GM21390 (cell line): ENCODE measurements around the gene ARHGEF19.
A peak's percentile ranks its signal among the peaks of the same experiment; 100 is the strongest.
"Not testable (repeated sequence)": the region's sequence is repeated elsewhere in the genome, so short reads cannot be mapped to it uniquely, and the experiment has no call there.

ENCODE experiments used
- ATAC-seq: cut with Tn5 transposase; IDR thresholded peaks from one replicate; pipeline ENCODE4 v1.9.1; 2021; ENCODE audit not compliant: unreplicated experiment

The ARHGEF19 gene

DNA sequence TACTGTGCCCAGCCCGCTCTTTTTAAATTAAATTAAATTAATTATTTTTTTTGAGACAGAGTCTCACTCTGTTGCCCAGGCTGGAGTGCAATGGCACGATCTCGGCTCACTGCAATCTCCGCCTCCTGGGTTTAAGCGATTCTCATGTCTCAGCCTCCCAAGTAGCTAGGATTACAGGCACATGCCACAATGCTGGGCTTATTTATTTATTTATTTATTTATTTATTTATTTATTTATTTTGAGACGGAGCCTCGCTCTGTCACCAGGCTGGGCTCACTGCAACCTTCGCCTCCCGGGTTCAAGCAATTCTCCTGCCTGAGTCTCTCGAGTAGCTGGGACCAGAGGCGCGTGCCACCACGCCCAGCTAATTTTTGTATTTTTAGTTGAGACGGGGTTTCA lies 10.3 kb upstream of the ARHGEF19 start:
- ATAC-seq, result not testable (repeated sequence)

DNA sequence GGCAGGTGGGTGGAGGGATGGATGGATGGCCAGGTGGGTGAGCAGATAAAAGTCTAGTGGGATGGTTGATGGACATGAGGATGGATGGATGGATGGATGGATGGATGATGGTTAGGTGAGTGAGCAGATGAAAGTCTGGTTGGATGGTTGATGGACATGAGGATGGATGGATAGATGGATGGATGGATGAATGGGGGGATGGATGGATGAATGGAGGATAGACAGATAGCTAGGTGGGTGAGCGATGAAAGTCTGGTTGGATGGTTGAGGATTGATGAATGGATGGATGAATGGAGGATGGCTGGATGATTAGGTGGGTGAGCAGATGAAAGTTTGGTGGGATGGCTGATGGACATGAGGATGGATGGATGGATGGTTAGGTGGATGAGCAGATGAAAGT lies 9.0 kb upstream of the ARHGEF19 start:
- no peak for ATAC-seq

DNA sequence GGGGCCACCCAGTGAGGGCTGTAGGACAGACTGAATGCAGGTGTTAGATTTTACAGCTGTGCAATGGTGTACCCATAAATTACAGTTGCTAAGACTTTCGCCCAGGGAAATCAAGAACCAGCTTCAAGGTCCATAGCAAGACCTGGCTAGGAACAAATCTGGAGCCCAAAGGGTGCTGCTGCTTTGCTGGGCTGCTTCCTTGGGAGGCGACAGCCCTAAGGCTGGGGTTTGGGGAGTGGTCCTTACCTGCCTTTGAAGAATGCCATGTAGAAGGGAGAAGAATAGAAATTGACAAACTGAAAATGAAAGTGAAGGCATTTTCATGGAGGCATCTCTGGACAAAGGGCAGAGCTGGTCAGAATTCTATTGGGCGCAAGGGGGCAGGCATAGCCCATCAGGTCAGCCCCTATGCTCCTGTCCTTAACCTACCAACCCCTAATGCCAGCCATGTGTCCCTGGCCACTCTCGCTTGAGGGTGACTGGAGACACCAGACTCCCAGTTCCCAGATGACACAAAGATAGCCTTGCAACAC lies 7.6 kb upstream of the ARHGEF19 start:
- no peak for ATAC-seq

GRCh38 chr1:16218674-16219071 lies 6.2 kb upstream of the ARHGEF19 start:
- ATAC-seq, result no peak

DNA sequence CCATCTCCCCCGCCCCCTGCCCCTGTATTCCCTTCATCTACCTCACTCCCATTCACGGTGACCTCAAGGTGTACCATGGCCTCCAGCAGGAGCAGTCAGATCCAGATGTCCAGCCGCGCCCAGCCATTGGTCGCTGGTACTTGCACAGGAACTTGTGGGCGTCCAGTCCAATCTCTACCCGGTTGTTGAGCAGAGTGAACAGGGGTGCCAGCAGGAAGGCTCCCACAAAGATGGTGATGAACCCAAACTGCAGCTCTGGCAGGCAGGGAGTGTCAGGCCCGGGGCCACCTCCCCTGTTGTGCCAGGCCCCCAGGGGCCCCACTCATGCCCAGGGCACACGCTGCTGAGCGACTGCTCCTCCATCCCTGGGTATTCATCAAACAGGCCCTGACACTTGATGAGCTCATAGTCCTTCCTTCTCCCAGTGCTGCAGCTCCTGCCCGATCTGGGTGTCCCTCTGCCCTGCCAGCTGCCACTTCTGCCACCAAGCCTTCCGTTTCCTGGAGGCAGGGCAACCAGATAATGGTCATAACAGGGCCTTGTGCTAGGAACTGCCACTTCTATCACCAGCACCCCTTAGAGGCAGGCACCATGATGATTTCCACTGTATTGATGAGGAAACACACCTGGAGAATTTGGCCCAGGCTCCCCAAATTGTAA lies 5.7 kb upstream of the ARHGEF19 start:
- no peak for ATAC-seq

GRCh38 chr1:16217061-16217785 lies 4.8 kb upstream of the ARHGEF19 start:
- peak; percentile 87 for ATAC-seq

DNA sequence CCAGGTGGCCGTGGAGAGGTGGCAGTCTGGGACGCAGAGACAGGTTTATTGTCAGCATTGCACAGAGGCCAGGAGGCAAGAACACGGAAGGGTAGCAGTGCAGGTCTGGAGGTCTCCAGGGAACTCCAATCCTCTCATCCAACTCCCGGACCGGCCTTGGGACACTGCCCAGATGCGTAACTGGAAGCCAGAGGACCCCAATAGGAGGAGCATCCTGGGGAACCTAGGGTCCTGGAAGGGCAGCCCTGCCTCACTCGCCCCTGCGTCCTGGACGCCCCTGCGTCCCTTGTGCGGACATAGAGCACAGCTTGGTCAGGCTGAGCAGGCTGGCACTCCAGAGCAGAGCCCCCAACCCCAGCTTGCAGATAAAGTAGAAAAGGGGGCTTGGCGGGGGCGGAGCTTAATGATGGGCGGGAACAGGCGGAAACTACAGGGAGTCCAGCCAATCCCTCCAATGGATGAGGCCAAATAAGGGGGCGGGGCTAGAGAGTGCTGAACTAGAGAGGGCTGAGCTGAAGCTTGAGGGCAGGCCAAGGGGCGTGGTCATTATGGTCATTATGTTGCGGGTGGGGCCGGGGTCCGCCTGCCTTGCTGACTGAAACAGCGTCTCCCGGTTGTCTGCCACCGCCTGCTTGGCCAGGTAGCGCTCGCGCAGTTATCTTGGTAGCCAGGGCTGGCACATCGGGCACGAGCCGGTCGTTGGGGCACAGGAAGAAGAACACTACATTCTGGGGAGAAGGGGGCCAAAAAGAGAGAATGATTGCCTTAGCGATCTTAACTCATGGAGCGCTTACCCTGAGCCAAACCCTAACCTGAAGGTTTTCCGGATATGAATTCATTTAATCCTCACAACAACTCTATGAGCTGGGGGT lies 3.7 kb upstream of the ARHGEF19 start:
- no peak for ATAC-seq

GRCh38 chr1:16215240-16215639 lies 2.8 kb upstream of the ARHGEF19 start:
- not testable (repeated sequence) for ATAC-seq

DNA sequence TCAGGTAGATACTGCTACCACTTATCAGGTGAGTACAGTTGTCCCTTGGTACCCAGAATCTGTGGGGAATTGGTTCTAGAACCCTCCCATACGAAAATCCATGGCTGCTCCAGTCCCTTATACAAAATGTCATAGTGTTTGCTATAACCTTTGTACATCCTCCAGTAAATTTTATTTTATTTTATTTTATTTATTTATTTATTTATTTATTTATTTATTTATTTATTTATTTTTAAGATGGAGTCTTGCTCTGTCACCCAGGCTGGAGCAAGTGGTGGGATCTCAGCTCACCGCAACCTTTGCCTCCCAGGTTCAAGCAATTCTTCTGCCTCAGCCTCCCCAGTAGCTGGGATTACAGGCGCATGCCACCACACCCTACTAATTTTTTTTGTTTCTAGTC lies 1.1 kb upstream of the ARHGEF19 start:
- not testable (repeated sequence) for ATAC-seq

GRCh38 chr1:16213013-16213412 lies 561 bp upstream of the ARHGEF19 start:
- no peak for ATAC-seq

GRCh38 chr1:16211824-16212223 lies 628 bp downstream of the ARHGEF19 start:
- ATAC-seq, result no peak

DNA sequence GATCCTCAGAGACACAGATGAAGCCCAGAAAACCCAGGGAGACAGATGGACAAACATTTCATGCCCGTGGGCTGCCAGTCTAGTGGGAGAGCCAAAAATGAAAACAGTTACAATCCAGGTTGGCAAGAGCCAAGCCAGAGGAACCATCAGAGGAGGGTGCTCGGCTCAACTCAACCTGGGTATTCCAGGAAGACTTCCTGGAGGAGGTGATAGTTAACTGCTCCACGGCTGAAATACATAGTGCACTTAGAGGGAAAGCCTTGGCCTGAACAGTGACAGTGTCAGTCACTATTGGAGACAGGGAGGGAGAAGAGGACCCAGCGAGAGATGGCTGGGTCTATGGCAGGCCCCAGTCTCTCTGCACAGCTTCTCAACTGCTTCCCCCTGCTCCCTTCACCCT lies 1.9 kb downstream of the ARHGEF19 start:
- no peak for ATAC-seq

GRCh38 chr1:16209847-16210407 lies 2.5 kb downstream of the ARHGEF19 start:
- no peak for ATAC-seq

DNA sequence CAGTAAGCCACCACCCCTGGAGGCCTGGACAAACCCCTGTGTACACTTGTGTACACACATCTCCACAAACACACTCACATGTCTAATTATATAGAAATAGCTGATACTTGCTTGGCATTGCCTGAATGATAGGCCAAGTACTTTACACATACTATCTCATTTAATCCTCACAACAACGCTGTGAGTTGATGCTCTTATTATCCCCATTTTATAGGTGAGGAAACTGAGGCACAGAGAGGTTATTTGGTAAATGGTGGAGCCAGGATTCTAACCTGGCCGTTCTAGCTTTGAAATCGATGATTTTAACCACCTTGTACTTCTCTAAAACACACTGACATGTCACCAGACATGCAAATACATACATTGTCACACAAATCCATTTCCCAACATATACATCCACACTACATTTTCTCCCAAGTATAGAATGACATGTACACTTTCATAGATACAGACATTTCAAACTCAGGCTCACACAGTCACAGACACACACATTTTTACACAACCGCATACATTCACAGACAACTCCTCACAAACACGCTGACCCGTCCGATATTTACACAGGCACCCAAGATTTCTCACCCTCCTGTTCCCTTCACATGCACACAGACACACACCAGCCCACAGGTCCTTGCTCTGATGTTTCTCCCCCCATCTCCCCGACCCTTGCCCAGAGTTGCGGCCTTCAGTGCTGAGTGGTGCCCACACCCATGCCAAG lies 3.2 kb downstream of the ARHGEF19 start:
- no peak for ATAC-seq

DNA sequence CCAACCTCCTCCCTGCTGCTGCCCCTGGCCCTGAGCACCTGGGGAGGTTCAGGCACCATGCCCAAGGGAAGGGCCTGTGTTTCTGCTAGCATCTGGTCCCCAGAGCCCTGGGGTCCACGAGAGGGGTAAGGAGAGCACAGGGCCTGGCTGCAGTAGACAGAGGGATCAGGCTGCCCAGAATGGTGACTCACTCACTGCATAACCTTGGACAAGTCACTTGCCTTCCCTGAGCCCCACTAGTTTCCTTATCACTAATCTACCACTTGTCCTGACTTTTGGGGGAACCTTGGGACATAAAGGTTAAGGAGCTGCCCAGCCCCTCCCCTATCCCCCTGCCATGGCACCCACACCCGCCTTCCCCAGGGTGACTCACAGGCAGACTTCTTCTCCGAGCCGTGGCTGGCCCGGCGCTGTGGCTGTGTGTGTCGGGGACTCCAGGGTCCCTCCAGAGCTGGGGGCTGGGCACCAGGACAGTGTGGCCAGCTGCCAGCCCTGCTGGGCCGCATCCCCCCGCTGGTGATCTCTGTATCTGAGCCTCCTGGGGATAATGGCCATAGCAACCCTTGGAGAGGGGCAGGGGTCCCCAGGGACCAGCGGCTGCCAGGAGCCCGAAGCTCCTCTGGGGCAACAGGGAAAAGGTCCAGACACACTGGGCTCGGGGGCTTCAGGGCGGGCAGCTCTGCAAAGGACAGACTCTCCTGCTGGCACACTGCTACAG lies 4.0 kb downstream of the ARHGEF19 start:
- ATAC-seq, result no peak

- no peak for ATAC-seq
Observed at GRCh38 chr1:16207318-16208269, 4.9 kb downstream of the ARHGEF19 start.

GRCh38 chr1:16206547-16207317 lies 5.7 kb downstream of the ARHGEF19 start:
- peak; percentile 69 for ATAC-seq
